Breast epithelium (tissue), 3 donors: ENCODE data around the gene ALDH5A1.

Source experiments
- POLR2A ChIP-seq: fragments of 450-650 bp; IDR thresholded peaks from one replicate; pipeline ENCODE4 v1.6.1; 2016; ENCODE audit warnings: antibody characterized with exemption, mild to moderate bottlenecking, moderate library complexity
- POLR2AphosphoS5 ChIP-seq, 3 donors: sonication (generic); formaldehyde crosslinking; IDR thresholded peaks; one replicate each; pipeline ENCODE4 v1.6.1; 2017; ENCODE audit warnings: antibody characterized with exemption in 3 of 3
- TF ChIP-seq, protein P1 (sequence below), 3 donors: fragments of 450-650 bp; IDR thresholded peaks; one replicate each; pipeline ENCODE4 v1.5.1; 2016 to 2017; ENCODE audit warnings: antibody characterized with exemption in 3 of 3, mild to moderate bottlenecking in 3 of 3, moderate library complexity in 3 of 3

GRCh38 chr6:24537771-24538385 lies 43.1 kb downstream of the ALDH5A1 start:
- TF ChIP-seq POLR2AphosphoS5 (IDR thresholded peaks at IDR 0.05) = no peak
- TF ChIP-seq, protein P1, sequence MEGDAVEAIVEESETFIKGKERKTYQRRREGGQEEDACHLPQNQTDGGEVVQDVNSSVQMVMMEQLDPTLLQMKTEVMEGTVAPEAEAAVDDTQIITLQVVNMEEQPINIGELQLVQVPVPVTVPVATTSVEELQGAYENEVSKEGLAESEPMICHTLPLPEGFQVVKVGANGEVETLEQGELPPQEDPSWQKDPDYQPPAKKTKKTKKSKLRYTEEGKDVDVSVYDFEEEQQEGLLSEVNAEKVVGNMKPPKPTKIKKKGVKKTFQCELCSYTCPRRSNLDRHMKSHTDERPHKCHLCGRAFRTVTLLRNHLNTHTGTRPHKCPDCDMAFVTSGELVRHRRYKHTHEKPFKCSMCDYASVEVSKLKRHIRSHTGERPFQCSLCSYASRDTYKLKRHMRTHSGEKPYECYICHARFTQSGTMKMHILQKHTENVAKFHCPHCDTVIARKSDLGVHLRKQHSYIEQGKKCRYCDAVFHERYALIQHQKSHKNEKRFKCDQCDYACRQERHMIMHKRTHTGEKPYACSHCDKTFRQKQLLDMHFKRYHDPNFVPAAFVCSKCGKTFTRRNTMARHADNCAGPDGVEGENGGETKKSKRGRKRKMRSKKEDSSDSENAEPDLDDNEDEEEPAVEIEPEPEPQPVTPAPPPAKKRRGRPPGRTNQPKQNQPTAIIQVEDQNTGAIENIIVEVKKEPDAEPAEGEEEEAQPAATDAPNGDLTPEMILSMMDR (IDR thresholded peaks at IDR 0.05) = no peak
- no peak for TF ChIP-seq POLR2A
